Uterus (tissue), 4 donors: ENCODE measurements around the gene FCER1G. TPM values are rescaled to one million over a fixed set of nuclear protein-coding genes. Genes with fewer than 3 reads are reported as not detected.

Experiments
- DNase-seq, 2 donors: peaks; one replicate each; pipeline ENCODE4 v3.0.0-alpha.2; 2019 to 2020
- H3K27ac ChIP-seq, 2 donors: fragments of 200-600 bp; sonication (generic); 1 replicate in 1 of 2; 2 replicates in 1 of 2; pipeline ENCODE4 v1.5.1; 2016 to 2018
- H3K27me3 ChIP-seq, 2 donors: fragments of 200-600 bp; sonication (generic); one replicate each; pipeline ENCODE4 v1.5.1; 2018 to 2019; ENCODE audit warnings: control low read depth in 1 of 2
- H3K36me3 ChIP-seq, 2 donors: fragments of 200-600 bp; sonication (generic); one replicate each; pipeline ENCODE4 v1.5.1; 2019; ENCODE audit warnings: control low read depth in 1 of 2
- H3K4me1 ChIP-seq, 2 donors: fragments of 200-600 bp; sonication (generic); one replicate each; pipeline ENCODE4 v1.5.1; 2018 to 2019; ENCODE audit warnings: control low read depth in 1 of 2
- H3K4me3 ChIP-seq, 2 donors: fragments of 200-600 bp; sonication (generic); 1 replicate in 1 of 2; 2 replicates in 1 of 2; pipeline ENCODE4 v1.5.1; 2018 to 2019; ENCODE audit warnings: mild to moderate bottlenecking in 1 of 2
- H3K9me3 ChIP-seq, 2 donors: fragments of 200-600 bp; sonication (generic); one replicate each; pipeline ENCODE4 v1.5.1; 2019; ENCODE audit warnings: control low read depth in 1 of 2
- CTCF ChIP-seq, 4 experiments: fragments of 200-600 bp in 2 of 4; fragments of 450-650 bp in 2 of 4; sonication (generic) in 2 of 4; IDR thresholded peaks; one replicate each; pipeline ENCODE4 v1.5.1; 2016 to 2019; ENCODE audit warnings: antibody characterized with exemption in 4 of 4, mild to moderate bottlenecking in 2 of 4, moderate library complexity in 1 of 4
- POLR2A ChIP-seq, 2 donors: fragments of 450-650 bp; IDR thresholded peaks; one replicate each; pipeline ENCODE4 v1.6.1; 2016; ENCODE audit warnings: antibody characterized with exemption in 2 of 2, mild to moderate bottlenecking in 1 of 2, moderate library complexity in 1 of 2
- intact Hi-C: fragments of 100-400 bp; cut with DNase I; formaldehyde crosslinking; loops from one replicate; pipeline ENCODE4 v1.15.1; 2023; ENCODE audit warnings: low total_unique reads
- total RNA-seq, 4 donors: library from RNA; depleted of rRNA in 3 of 4; stranded (reverse); fragments of >200 nt in 3 of 4; gene quantifications; one replicate each; pipeline versions ENCODE4 v1.1.0 to v1.2.4, GENCODE V29; 2014 to 2023
- donor health status: DM: yes; HTN: yes; CAD: no.

FCER1G gene
- total RNA-seq, 4 donors from 2014 or later: 1.3 to 39.4 (median 12.6) TPM

DNA sequence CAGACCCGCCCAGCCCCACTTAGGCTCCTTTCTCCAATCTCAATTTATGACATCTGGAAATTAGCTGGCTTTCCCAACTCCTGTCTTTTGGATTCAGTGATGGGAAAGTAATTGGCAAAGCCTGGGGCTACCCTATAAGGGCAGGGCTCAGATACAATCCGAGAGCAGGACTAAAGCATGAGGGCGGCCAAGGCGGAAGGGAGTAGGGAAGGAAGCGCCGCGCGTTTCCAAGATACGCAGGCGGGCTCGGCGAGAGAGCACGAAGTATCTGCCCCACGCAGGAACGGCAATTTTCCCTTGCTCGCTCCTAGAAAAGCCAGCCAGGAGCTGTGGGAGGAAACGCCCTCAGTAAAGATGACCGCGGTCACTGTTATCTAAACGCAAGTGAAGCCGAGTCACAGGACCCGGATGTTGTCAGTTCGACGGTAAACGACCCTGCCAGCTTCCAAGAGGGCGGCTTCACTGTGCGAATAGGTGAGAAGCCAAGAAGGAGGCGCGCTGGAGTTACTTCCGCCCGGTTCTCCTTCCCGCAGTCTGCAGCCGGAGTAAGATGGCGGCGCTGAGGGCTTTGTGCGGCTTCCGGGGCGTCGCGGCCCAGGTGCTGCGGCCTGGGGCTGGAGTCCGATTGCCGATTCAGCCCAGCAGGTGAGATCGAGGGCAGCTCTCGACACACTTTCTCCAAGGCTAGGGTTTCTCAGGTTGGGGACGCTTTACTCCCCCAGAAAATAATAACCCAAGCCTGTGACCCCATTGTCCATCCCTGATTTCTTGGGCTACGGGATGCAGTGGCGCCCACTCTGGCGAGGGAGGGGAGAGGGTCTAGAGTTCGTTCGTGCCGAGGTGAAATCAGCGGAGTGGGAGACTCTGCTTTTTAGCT is 13.0 kb upstream of the FCER1G start, which contains the start of gene NDUFS2:
Gene NDUFS2, plus strand, starts transcription at position 532 of the 877 bp plus-strand sequence. Its CDS starts 19 bp downstream, at position 551.
- Histone ChIP-seq H3K36me3 (no peaks in the 10 kb centered on the region), H3K27me3 (no peaks in the 10 kb centered on the region), H3K4me3 (peak within 1 kb of the TSS; percentile 90 to 94), H3K9me3 (no peaks in the 10 kb centered on the region), H3K4me1 (peaks cover 27 to 35% of the 10 kb centered on the region in 2 donors), H3K27ac (peak within 1 kb of the TSS; percentile 98 to 99)
- TF ChIP-seq CTCF (IDR thresholded peaks at IDR 0.05): no peak
- peak; percentile 52 to 76 for TF ChIP-seq POLR2A (IDR thresholded peaks at IDR 0.05)
- intact Hi-C loops: no loop called here
- DNase-seq: peak; percentile 98 to 100

DNA sequence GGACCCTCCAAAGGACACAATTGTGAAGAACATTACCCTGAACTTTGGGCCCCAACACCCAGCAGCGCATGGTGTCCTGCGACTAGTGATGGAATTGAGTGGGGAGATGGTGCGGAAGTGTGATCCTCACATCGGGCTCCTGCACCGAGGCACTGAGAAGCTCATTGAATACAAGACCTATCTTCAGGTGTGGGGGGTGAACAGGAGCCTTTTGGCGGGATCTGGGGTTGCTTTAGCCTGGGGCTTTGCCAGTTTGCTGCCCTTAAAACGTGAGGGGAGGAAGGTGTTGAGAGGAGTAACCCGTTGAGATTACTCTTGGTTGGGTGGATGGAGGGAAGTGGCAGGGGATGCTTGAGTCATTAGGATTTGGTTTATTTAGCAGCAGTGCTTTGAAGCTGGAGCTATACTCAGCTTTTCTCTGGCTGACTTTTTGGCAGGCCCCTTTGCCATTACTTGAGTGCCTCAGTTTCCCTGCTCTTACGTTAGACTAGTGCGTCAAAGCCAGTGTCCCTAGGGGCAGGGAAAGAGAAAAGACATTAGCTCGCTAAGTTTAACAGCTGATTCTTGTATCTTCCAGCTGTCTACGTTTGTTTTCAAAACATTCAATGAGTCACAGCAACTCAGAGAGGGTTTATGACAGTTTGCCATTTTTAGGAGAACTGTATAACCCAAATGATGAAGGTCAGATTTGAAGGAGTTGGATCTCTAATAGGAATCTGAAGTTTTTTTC is 8.5 kb upstream of the FCER1G start:
- H3K27me3 ChIP-seq: no peaks in the 10 kb centered on the region
- peaks cover 9 to 12% of the 10 kb centered on the region in 2 donors for H3K4me1 ChIP-seq
- no peaks in the 10 kb centered on the region for H3K36me3 ChIP-seq

DNA sequence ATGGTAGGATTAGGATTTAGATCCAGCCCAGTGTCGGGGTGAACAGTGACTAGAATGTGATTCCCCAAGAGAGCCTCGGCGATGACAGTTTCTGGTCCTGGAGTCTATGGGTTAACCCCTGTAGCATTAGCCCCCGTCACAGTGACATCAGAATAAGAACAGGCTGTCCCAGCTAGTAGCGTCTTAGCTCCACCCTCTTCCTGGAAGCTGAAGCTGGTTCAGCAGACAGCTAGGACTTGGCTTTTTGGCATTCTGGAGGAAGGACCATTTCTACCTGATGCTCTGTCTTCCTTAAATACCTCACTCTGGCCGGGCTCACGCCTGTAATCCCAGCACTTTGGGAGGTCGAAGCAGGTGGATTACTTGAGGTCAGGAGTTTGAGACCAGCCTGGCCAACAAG is 7.9 kb upstream of the FCER1G start:
- no peak overlapping the region for H3K4me3 ChIP-seq
- peak overlapping the region; percentile 77 to 99 for H3K27ac ChIP-seq
- H3K36me3 ChIP-seq: no peaks in the 10 kb centered on the region
- H3K27me3 ChIP-seq: no peaks in the 10 kb centered on the region
- peaks cover 9 to 12% of the 10 kb centered on the region in 2 donors for H3K4me1 ChIP-seq
- peak; percentile 60 to 77 for DNase-seq
- H3K9me3 ChIP-seq: no peaks in the 10 kb centered on the region
- intact Hi-C loops: no loop called here
- TF ChIP-seq CTCF (IDR thresholded peaks at IDR 0.05) (no peak), POLR2A (IDR thresholded peaks at IDR 0.05) (peak in 1 of 2 donors; percentile 34)

More for the DNA sequence above, 8.5 kb upstream of the FCER1G start:
- H3K9me3 ChIP-seq: no peaks in the 10 kb centered on the region
- intact Hi-C loops: no loop called here
- TF ChIP-seq POLR2A (IDR thresholded peaks at IDR 0.05) (no peak), CTCF (IDR thresholded peaks at IDR 0.05) (no peak)
- peak in 1 of 2 donors; percentile 44 for DNase-seq
- H3K27ac ChIP-seq: peak overlapping the region; percentile 77 to 99
- H3K4me3 ChIP-seq: no peak overlapping the region

GRCh38 chr1:161209790-161210409 is 5.2 kb upstream of the FCER1G start:
- Histone ChIP-seq H3K4me3 (no peak overlapping the region), H3K27ac (no peak overlapping the region), H3K9me3 (no peaks in the 10 kb centered on the region), H3K36me3 (no peaks in the 10 kb centered on the region), H3K4me1 (peaks cover 4 to 9% of the 10 kb centered on the region in 2 donors), H3K27me3 (no peaks in the 10 kb centered on the region)
- DNase-seq: peak; percentile 71 to 78
- intact Hi-C loops: loop anchor here (10.0 kb wide), 1 partner anchor 1005 kb away; the partner anchor contains the start of gene PEA15
- TF ChIP-seq CTCF (IDR thresholded peaks at IDR 0.05) (peak; percentile 82 to 87 (median 82)), POLR2A (IDR thresholded peaks at IDR 0.05) (no peak)
